ENCODE data around the gene LRRC3C. TPM values are rescaled to one million over a fixed set of nuclear protein-coding genes. Genes with fewer than 3 reads are reported as not detected.

LRRC3C gene
- total and polyA plus RNA-seq, 4 donors: 0.08 to 0.24 (median 0.17) TPM; not detected in 1

GRCh38 chr17:39929646-39930407 lies 2.3 kb downstream of the LRRC3C start:
- TF ChIP-seq HNF4G (IDR thresholded peaks at IDR 0.05): no peak
- TF ChIP-seq GABPA (IDR thresholded peaks at IDR 0.05 in 1 of 2, conservative IDR thresholded peaks at IDR 0.05 in 1 of 2): no peak
- no peak for TF ChIP-seq RXRA (IDR thresholded peaks at IDR 0.05)
- no peak for TF ChIP-seq ATF3 (IDR thresholded peaks at IDR 0.05)
- no peak for TF ChIP-seq MAX (IDR thresholded peaks at IDR 0.05)
- TF ChIP-seq YY1 (IDR thresholded peaks at IDR 0.05): no peak
- Histone ChIP-seq H3K36me3 (ENCODE audit: control insufficient read depth in 4 of 4, insufficient read depth in 3 of 4, low read depth in 1 of 4, low read length in 3 of 4) (no peaks in the 10 kb centered on the region), H3K9ac (ENCODE audit: low read depth in 1 of 2, low read length in 2 of 2) (no peak overlapping the region), H3K27ac (ENCODE audit: low read depth in 1 of 2, low read length in 2 of 2) (peak overlapping the region; percentile 95 to 98), H3K4me3 (ENCODE audit: low read depth in 1 of 3, low read length in 3 of 3) (no peak overlapping the region), H3K9me3 (ENCODE audit: control insufficient read depth in 4 of 4, low read length in 3 of 4) (no peaks in the 10 kb centered on the region), H3K27me3 (ENCODE audit: control insufficient read depth in 4 of 4, insufficient read depth in 4 of 4, low read length in 3 of 4) (no peaks in the 10 kb centered on the region), H3K4me1 (ENCODE audit: control insufficient read depth in 4 of 4, insufficient read depth in 4 of 4, low read length in 3 of 4) (peaks cover 13 to 48% (median 29%) of the 10 kb centered on the region in 4 donors)
- WGBS: 81% methylated on average over 5 of the region's 5 CpGs
- DNase-seq (ENCODE audit: low spot score): no peak

GRCh38 chr17:39933912-39934311 lies 6.4 kb downstream of the LRRC3C start:
- TF ChIP-seq SP1 (IDR thresholded peaks at IDR 0.05) (no peak), ZBTB33 (IDR thresholded peaks at IDR 0.05) (no peak), HNF4A (conservative IDR thresholded peaks at IDR 0.05) (no peak), REST (IDR thresholded peaks at IDR 0.05) (no peak), RXRA (IDR thresholded peaks at IDR 0.05) (no peak)
- Histone ChIP-seq H3K4me1 (ENCODE audit: control insufficient read depth in 4 of 4, insufficient read depth in 4 of 4, low read length in 3 of 4) (peaks cover 3 to 24% (median 11%) of the 10 kb centered on the region in 4 donors), H3K36me3 (ENCODE audit: control insufficient read depth in 4 of 4, insufficient read depth in 3 of 4, low read depth in 1 of 4, low read length in 3 of 4) (no peaks in the 10 kb centered on the region), H3K27me3 (ENCODE audit: control insufficient read depth in 4 of 4, insufficient read depth in 4 of 4, low read length in 3 of 4) (no peaks in the 10 kb centered on the region), H3K9ac (ENCODE audit: low read depth in 1 of 2, low read length in 2 of 2) (peak overlapping the region in 1 of 2 donors; percentile 2), H3K27ac (ENCODE audit: low read depth in 1 of 2, low read length in 2 of 2) (peak overlapping the region; percentile 40 to 56), H3K9me3 (ENCODE audit: control insufficient read depth in 4 of 4, low read length in 3 of 4) (no peaks in the 10 kb centered on the region), H3K4me3 (ENCODE audit: low read depth in 1 of 3, low read length in 3 of 3) (no peak overlapping the region)
- 68% methylated on average over 5 of the region's 5 CpGs for WGBS
- DNase-seq (ENCODE audit: low spot score): no peak

- peaks cover 3 to 21% (median 10%) of the 10 kb centered on the region in 4 donors for H3K4me1 ChIP-seq (ENCODE audit: control insufficient read depth in 4 of 4, insufficient read depth in 4 of 4, low read length in 3 of 4)
- no peak overlapping the region for H3K4me3 ChIP-seq (ENCODE audit: low read depth in 1 of 3, low read length in 3 of 3)
- 49% methylated on average over 5 of the region's 5 CpGs for WGBS
- peak overlapping the region in 1 of 2 donors; percentile 2 for H3K9ac ChIP-seq (ENCODE audit: low read depth in 1 of 2, low read length in 2 of 2)
- no peaks in the 10 kb centered on the region for H3K27me3 ChIP-seq (ENCODE audit: control insufficient read depth in 4 of 4, insufficient read depth in 4 of 4, low read length in 3 of 4)
- H3K36me3 ChIP-seq (ENCODE audit: control insufficient read depth in 4 of 4, insufficient read depth in 3 of 4, low read depth in 1 of 4, low read length in 3 of 4): no peaks in the 10 kb centered on the region
- H3K27ac ChIP-seq (ENCODE audit: low read depth in 1 of 2, low read length in 2 of 2): peak overlapping the region; percentile 40 to 56
- no peak for DNase-seq (ENCODE audit: low spot score)
- H3K9me3 ChIP-seq (ENCODE audit: control insufficient read depth in 4 of 4, low read length in 3 of 4): no peaks in the 10 kb centered on the region
- peak; percentile 65 for TF ChIP-seq TAF1 (conservative IDR thresholded peaks at IDR 0.05)
- no peak for TF ChIP-seq FOXA2 (IDR thresholded peaks at IDR 0.05)
- peak in 1 of 2 donors; percentile 15 for TF ChIP-seq JUND (IDR thresholded peaks at IDR 0.05)
- no peak for TF ChIP-seq EGR1 (IDR thresholded peaks at IDR 0.05; ENCODE audit: low read depth in 2 of 2)
- TF ChIP-seq ZBTB33 (IDR thresholded peaks at IDR 0.05): no peak
- no peak for TF ChIP-seq NR2F2 (IDR thresholded peaks at IDR 0.05)
- TF ChIP-seq ATF3 (IDR thresholded peaks at IDR 0.05): no peak
- TF ChIP-seq GABPA (IDR thresholded peaks at IDR 0.05 in 1 of 2, conservative IDR thresholded peaks at IDR 0.05 in 1 of 2): no peak
- TF ChIP-seq FOXA1 (IDR thresholded peaks at IDR 0.05): no peak
- peak; percentile 74 to 77 for TF ChIP-seq HNF4A (conservative IDR thresholded peaks at IDR 0.05)
- no peak for TF ChIP-seq MAX (IDR thresholded peaks at IDR 0.05)
Observed at GRCh38 chr17:39934324-39934723, 6.8 kb downstream of the LRRC3C start.

Data from liver (tissue), 9 donors.